ENCODE data around the gene VPS39. TPM values are rescaled to one million over a fixed set of nuclear protein-coding genes. Genes with fewer than 3 reads are reported as not detected.

Gene VPS39
- total and polyA plus RNA-seq, 2 donors (not counting 3 experiments of a cell fraction or from before 2014, with no cell fraction given), result 56.5 to 56.7 TPM

DNA sequence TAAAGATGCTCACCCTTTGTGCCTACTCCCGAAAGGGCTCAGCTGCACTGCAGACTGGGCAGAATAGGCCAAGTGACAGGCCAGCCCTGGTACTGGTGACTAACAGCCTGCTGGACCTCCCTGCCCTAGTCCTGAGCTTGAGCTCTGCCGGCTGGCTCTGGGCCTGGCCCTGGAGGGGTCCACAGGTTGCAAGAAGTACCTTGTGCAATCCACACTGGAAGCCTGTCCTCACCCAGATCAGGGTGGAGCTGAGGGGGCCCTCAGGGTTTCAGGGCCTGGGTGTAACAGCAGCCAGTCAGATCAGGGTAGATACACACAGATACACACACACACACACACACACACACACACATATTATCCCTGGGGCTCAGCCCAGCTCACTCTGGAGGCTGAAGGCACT lies 86.4 kb downstream of the VPS39 start:
- Histone ChIP-seq H3K9me3 (replicated peaks; ENCODE audit: control insufficient read depth, insufficient read depth, low read length) (no peaks in the 10 kb centered on the region), H3K27ac (ENCODE audit: insufficient read depth, low read depth, low read length) (no peak overlapping the region), H3K4me3 (replicated peaks in 1 of 3; ENCODE audit: insufficient read depth in 1 of 3, low read depth in 1 of 3, low read length in 3 of 3) (no peak overlapping the region), H3K36me3 (ENCODE audit: control insufficient read depth in 2 of 2, extremely low read depth in 1 of 2, insufficient read depth in 2 of 2, low read length in 2 of 2) (no peaks in the 10 kb centered on the region), H3K79me2 (ENCODE audit: control insufficient read depth, insufficient read depth, low read length) (no peaks in the 10 kb centered on the region), H3K9me1 (replicated peaks; ENCODE audit: control insufficient read depth, extremely low read depth, insufficient read depth, low read length) (no peaks in the 10 kb centered on the region), H3K27me3 (ENCODE audit: control insufficient read depth in 2 of 2, insufficient read depth in 2 of 2, low read length in 2 of 2) (peaks cover 8 to 27% of the 10 kb centered on the region in 2 experiments), H3K4me2 (ENCODE audit: insufficient read depth, low read length) (no peak overlapping the region), H4K20me1 (replicated peaks; ENCODE audit: control insufficient read depth, extremely low read depth, insufficient read depth, low read length) (no peaks in the 10 kb centered on the region), H2AFZ (ENCODE audit: low read depth, low read length) (no peak overlapping the region), H3K9ac (replicated peaks; ENCODE audit: extremely low read depth, insufficient read depth, low read length) (no peak overlapping the region), H3K4me1 (ENCODE audit: control insufficient read depth, extremely low read depth, insufficient read depth, low read length) (no peaks in the 10 kb centered on the region)
- POLR2A ChIA-PET, result no interaction called here
- no peak for DNase-seq (ENCODE audit: low read depth, low spot score)
- intact Hi-C loops (cut with micrococcal nuclease) (no loop called here), dilution Hi-C loops (cut with MboI; ENCODE audit: extremely low pct_ligation_motif_present, low sequenced_read_pairs) (no loop called here)
- no TSS peak for BruUV-seq (replicated peaks)
- CTCF ChIA-PET, result interaction anchor here (0.9 to 1.3 kb wide), 2 partner anchors 12 to 37 kb away, joined by 3 to 5 read pairs; no protein-coding TSS in a partner anchor
- TF ChIP-seq, protein P1, sequence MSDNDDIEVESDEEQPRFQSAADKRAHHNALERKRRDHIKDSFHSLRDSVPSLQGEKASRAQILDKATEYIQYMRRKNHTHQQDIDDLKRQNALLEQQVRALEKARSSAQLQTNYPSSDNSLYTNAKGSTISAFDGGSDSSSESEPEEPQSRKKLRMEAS (IDR thresholded peaks at IDR 0.05; ENCODE audit: insufficient read depth, insufficient read length), result no peak
- no peak for TF ChIP-seq FOS (IDR thresholded peaks at IDR 0.05; ENCODE audit: borderline replicate concordance, insufficient read depth, low read length)
- no peak for TF ChIP-seq MYC (IDR thresholded peaks at IDR 0.05; ENCODE audit: low read depth, low read length)
- TF ChIP-seq, protein P2, sequence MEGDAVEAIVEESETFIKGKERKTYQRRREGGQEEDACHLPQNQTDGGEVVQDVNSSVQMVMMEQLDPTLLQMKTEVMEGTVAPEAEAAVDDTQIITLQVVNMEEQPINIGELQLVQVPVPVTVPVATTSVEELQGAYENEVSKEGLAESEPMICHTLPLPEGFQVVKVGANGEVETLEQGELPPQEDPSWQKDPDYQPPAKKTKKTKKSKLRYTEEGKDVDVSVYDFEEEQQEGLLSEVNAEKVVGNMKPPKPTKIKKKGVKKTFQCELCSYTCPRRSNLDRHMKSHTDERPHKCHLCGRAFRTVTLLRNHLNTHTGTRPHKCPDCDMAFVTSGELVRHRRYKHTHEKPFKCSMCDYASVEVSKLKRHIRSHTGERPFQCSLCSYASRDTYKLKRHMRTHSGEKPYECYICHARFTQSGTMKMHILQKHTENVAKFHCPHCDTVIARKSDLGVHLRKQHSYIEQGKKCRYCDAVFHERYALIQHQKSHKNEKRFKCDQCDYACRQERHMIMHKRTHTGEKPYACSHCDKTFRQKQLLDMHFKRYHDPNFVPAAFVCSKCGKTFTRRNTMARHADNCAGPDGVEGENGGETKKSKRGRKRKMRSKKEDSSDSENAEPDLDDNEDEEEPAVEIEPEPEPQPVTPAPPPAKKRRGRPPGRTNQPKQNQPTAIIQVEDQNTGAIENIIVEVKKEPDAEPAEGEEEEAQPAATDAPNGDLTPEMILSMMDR (IDR thresholded peaks at IDR 0.05; ENCODE audit: extremely low read depth in 1 of 2, insufficient read depth in 1 of 2, low read depth in 1 of 2, low read length in 2 of 2), result no peak
- TF ChIP-seq JUN (IDR thresholded peaks at IDR 0.05; ENCODE audit: borderline replicate concordance, insufficient read depth, insufficient read length, low read depth), result no peak
- no peak for TF ChIP-seq GATA2 (IDR thresholded peaks at IDR 0.05; ENCODE audit: insufficient read depth, insufficient read length, low read depth, low read length)
- no peak for TF ChIP-seq EZH2 (IDR thresholded peaks at IDR 0.05; ENCODE audit: borderline replicate concordance, low read depth, low read length, severe bottlenecking)
- no peak for TF ChIP-seq POLR2A (IDR thresholded peaks at IDR 0.05; ENCODE audit: low read depth, low read length)
- TF ChIP-seq POLR2AphosphoS5 (IDR thresholded peaks at IDR 0.05; ENCODE audit: insufficient read depth, low read depth, low read length), result no peak
- no peak for FAIRE-seq
